HFFc6 (cell line): ENCODE results near the gene MEG3. TPM values are rescaled to one million over a fixed set of nuclear protein-coding genes. Genes with fewer than 3 reads are reported as not detected.

Experiments used
- DNase-seq: peaks from one replicate; pipeline ENCODE4 v3.0.0-alpha.2; 2018
- H3K27ac Mint-ChIP-seq: 2 replicates; pipeline ENCODE4 v1.8.0; 2020; ENCODE audit warnings: mild to moderate bottlenecking, mixed read lengths
- H3K27me3 Mint-ChIP-seq: 2 replicates; pipeline ENCODE4 v1.8.0; 2021; ENCODE audit warnings: mild to moderate bottlenecking, moderate library complexity, mixed read lengths; ENCODE audit not compliant: insufficient read depth
- H3K36me3 Mint-ChIP-seq: 2 replicates; pipeline ENCODE4 v1.8.0; 2021; ENCODE audit warnings: low read depth, mixed read lengths
- H3K4me1 Mint-ChIP-seq: 2 replicates; pipeline ENCODE4 v1.8.0; 2020; ENCODE audit warnings: low read depth, mixed read lengths
- H3K4me3 Mint-ChIP-seq: 2 replicates; pipeline ENCODE4 v1.8.0; 2020; ENCODE audit warnings: mild to moderate bottlenecking, moderate library complexity, mixed read lengths
- H3K9me3 Mint-ChIP-seq: 2 replicates; pipeline ENCODE4 v1.8.0; 2020; ENCODE audit warnings: mild to moderate bottlenecking, mixed read lengths
- total RNA-seq, 6 experiments: library from RNA; stranded (reverse); fragmentation: NEBNext Ultra II Directional; extraction: Animal tissue kit (Norgen Biotek cat#: 25700); gene quantifications; 2 replicates in 1 of 6; 3 replicates in 5 of 6; pipeline ENCODE4 v1.2.3, GENCODE V29; 2021
- TF ChIP-seq, protein P1 (sequence below): fragments of 200-600 bp; sonication (generic); IDR thresholded peaks from 2 replicates; pipeline ENCODE4 v1.5.0; 2021; ENCODE audit warnings: antibody characterized with exemption, mild to moderate bottlenecking

Gene MEG3
- total RNA-seq, 6 experiments from 2014 or later: 151 to 262 (median 250) TPM

DNA sequence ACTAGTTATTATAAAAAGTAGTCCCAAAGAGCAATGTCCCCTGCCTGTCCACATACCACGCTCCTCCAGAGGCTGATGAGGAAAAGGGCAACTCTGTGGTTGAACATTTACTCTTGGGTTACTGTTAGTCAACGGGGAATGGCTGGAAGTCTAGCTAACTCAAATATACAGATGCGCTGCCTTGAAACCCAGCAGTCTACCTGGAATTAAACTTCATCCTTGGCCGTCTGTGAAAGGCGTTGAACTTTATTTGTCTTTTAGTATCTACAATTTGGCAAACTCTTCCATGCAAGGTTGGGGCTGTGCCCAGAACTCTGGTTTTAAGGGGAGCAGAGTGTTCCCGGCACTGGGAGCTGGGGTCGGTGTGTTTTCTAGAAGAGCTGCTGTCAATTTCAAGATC lies 3.9 kb upstream of the MEG3 start:
- TF ChIP-seq, protein P1, sequence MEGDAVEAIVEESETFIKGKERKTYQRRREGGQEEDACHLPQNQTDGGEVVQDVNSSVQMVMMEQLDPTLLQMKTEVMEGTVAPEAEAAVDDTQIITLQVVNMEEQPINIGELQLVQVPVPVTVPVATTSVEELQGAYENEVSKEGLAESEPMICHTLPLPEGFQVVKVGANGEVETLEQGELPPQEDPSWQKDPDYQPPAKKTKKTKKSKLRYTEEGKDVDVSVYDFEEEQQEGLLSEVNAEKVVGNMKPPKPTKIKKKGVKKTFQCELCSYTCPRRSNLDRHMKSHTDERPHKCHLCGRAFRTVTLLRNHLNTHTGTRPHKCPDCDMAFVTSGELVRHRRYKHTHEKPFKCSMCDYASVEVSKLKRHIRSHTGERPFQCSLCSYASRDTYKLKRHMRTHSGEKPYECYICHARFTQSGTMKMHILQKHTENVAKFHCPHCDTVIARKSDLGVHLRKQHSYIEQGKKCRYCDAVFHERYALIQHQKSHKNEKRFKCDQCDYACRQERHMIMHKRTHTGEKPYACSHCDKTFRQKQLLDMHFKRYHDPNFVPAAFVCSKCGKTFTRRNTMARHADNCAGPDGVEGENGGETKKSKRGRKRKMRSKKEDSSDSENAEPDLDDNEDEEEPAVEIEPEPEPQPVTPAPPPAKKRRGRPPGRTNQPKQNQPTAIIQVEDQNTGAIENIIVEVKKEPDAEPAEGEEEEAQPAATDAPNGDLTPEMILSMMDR: no peak
- no peak overlapping the region for H3K27ac Mint-ChIP-seq
- no peaks in the 10 kb centered on the region for H3K4me1 Mint-ChIP-seq
- peaks cover 27% of the 10 kb centered on the region for H3K27me3 Mint-ChIP-seq
- no peak overlapping the region for H3K4me3 Mint-ChIP-seq
- DNase-seq: no peak
- H3K9me3 Mint-ChIP-seq: peaks cover 11% of the 10 kb centered on the region
- H3K36me3 Mint-ChIP-seq: peaks cover 11% of the 10 kb centered on the region

DNA sequence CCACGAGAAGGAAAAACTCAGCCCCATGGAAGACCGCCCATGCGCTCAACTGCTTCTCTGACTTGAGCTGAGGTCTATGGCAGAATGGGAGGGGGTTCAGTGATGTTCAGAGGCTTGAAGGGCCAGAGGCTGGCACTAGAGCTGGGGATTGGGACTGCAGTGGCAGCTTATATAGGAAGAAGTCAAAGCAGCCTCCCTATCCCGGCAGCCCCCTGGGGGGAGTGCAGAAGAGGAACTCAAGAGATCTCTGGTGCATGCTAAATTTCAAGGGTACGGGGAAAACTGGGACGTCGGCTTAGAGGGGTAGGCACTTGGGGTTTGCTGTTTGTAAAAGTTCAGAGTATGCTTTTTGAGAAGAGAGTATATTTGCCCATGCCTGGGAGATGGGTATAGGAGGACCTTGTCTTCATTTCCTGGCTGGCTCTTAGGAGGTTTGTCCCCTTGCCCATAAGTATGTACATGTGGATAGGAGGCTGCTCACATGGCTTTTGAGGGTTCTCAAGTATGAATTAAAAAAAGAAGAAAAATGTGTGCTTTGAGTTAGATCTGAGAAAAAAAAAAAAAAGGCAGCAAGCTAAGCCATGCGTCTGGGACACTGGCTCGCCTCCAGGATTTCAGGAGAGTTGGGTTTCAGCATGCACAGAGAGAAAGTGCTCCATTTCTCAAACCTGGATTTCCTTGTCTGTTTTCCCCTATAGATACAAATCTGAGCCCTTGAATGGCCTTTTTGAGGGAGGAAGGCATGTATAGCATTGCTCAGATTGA lies 3.2 kb upstream of the MEG3 start:
- H3K36me3 Mint-ChIP-seq: peaks cover 17% of the 10 kb centered on the region
- H3K4me1 Mint-ChIP-seq: no peaks in the 10 kb centered on the region
- H3K9me3 Mint-ChIP-seq: peaks cover 16% of the 10 kb centered on the region
- no peak for DNase-seq
- H3K4me3 Mint-ChIP-seq: no peak overlapping the region
- no peak overlapping the region for H3K27ac Mint-ChIP-seq
- TF ChIP-seq, protein P1: no peak
- H3K27me3 Mint-ChIP-seq: peaks cover 32% of the 10 kb centered on the region

DNA sequence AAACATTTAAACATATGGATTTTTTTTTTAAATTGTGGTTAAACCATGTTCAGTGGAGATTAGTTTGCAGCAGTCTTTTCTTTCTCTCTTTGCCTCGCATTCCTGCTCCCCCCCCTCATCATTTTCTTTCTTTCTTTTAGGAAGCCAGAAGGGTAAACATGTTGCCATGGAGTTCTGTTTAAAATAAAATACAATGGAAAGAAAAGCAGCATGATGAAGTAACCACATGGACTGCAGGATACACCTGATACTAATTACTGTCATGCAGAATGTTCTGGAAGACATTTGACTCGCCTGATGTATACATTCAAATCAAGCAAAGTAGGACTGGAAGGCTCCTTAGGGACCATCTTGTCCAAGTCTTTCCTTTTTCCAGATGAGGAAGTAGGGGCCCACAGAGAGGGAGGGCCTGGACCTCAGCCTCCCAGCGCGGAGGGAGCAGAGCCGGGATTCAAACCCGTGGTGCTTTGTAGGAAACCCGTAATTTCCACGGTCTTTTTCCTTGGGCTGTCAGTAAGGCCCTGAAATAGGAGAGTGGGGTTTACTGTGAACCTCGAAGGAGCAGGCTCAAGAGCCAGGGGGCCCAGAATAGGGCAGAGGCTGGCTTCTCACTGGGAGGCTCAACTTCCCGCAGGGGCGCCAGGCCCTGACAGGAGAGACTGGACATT lies 2.4 kb upstream of the MEG3 start:
- no peak for DNase-seq
- Mint-ChIP-seq H3K4me3 (no peak overlapping the region), H3K4me1 (peaks cover 2% of the 10 kb centered on the region), H3K9me3 (peaks cover 16% of the 10 kb centered on the region), H3K27ac (no peak overlapping the region), H3K36me3 (peaks cover 20% of the 10 kb centered on the region), H3K27me3 (peaks cover 32% of the 10 kb centered on the region)
- TF ChIP-seq, protein P1: no peak

DNA sequence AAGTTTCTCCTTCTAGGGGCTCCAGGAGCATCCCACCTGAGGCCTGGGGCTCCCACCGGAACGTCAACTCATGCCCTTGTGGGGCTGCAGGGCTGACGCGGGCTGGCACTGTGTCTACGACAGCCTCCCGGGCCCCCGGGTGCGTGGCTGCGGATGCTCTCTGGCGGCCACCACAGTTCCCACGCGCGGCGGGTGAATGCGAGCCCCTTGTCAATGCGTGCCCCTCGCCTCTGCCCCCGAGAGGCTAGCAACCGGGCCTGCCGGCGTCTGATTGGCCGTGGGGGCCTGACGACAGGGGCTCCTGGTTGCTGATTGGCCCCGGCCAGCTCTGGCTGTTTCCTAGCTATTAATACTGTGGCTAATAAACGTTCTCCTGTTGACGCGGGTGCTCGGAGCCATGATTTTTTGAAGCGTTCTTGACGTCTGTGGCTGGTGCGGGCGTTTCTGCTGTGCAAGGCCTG lies 1.8 kb upstream of the MEG3 start:
- peaks cover 23% of the 10 kb centered on the region for H3K36me3 Mint-ChIP-seq
- H3K4me1 Mint-ChIP-seq: peaks cover 8% of the 10 kb centered on the region
- H3K27ac Mint-ChIP-seq: no peak overlapping the region
- no peak for DNase-seq
- no peak overlapping the region; the same call in 1 of the 2 replicates for H3K4me3 Mint-ChIP-seq
- peaks cover 32% of the 10 kb centered on the region for H3K27me3 Mint-ChIP-seq
- TF ChIP-seq, protein P1: no peak
- H3K9me3 Mint-ChIP-seq: peaks cover 16% of the 10 kb centered on the region

DNA sequence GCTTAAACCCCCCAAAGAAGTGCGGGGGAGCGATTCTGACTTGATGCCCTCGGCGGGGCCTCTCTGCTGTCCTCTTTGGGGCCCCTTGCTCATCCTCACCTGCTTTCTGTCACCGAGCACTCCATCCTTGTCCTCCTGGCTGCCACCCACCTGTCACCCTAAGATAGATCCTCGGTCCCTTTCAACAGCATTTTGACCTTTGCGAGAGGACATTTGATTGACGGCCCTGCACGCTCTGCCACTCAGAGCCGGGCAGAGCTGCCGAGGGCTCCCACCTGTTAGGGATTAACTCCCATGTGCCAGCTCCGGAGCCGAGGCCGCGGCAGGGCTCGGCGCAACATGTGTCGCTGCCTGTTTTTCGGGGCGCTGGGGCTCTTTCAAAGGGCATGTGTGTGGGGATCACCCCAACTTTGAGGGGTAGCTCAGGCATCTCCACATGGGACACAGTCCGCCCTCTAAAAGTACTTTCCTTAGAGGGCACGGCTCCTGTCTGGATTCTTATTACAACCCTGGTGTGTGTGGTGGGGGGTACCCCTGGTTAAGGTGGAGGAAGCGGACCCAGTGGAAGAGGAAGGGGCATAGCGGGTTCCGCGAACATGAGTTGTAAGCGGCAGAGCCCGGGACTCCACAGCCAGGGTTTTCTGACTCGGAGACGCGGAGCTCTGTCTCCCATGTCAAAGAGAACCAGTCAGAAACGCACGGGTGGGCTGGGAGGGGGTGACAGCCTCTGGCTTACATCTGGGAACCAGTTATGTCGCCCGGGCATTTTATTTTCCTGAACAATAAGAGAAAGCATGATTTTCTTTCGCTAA lies 811 bp upstream of the MEG3 start:
- TF ChIP-seq, protein P1: no peak
- peaks cover 16% of the 10 kb centered on the region for H3K9me3 Mint-ChIP-seq
- peak overlapping the region; percentile 100 for H3K4me3 Mint-ChIP-seq
- peaks cover 16% of the 10 kb centered on the region for H3K4me1 Mint-ChIP-seq
- H3K36me3 Mint-ChIP-seq: peaks cover 28% of the 10 kb centered on the region
- peak overlapping the region; percentile 98 for H3K27ac Mint-ChIP-seq
- DNase-seq: no peak
- H3K27me3 Mint-ChIP-seq: peaks cover 32% of the 10 kb centered on the region
